GM23338 (cell line): ENCODE results near the gene NIT1. TPM values are rescaled to one million over a fixed set of nuclear protein-coding genes. Genes with fewer than 3 reads are reported as not detected.

ENCODE experiments used
- ATAC-seq: fragments of 200-7000 bp; cut with Tn5 transposase; 3 replicates; pipeline ENCODE4 v1.9.1; 2020
- DNase-seq: peaks from one replicate; pipeline ENCODE4 v3.0.0-alpha.2; 2015; ENCODE audit warnings: low spot score
- H2AFZ ChIP-seq: fragments of 200-600 bp; sonication (generic); 2 replicates; pipeline ENCODE4 v1.8.0; 2016; ENCODE audit warnings: antibody characterized with exemption, mild to moderate bottlenecking, moderate library complexity
- H3F3A ChIP-seq: fragments of 200-600 bp; sonication (generic); replicated peaks from 2 replicates; pipeline ENCODE4 v1.8.0; 2017; ENCODE audit warnings: antibody characterized with exemption, mixed run types, low read depth
- H3K27ac ChIP-seq: fragments of 200-600 bp; sonication (generic); 2 replicates; pipeline ENCODE4 v1.6.1; 2016; ENCODE audit warnings: low read depth
- H3K27me3 ChIP-seq: fragments of 200-600 bp; sonication (generic); 2 replicates; pipeline ENCODE4 v1.8.0; 2016; ENCODE audit warnings: mild to moderate bottlenecking, mixed run types, moderate library complexity; ENCODE audit not compliant: insufficient read depth
- H3K36me3 ChIP-seq: fragments of 200-600 bp; sonication (generic); 2 replicates; pipeline ENCODE4 v1.8.0; 2016; ENCODE audit warnings: mild to moderate bottlenecking; ENCODE audit not compliant: insufficient read depth
- H3K4me1 ChIP-seq: fragments of 200-600 bp; sonication (generic); 2 replicates; pipeline ENCODE4 v1.8.0; 2016; ENCODE audit warnings: mild to moderate bottlenecking, moderate library complexity; ENCODE audit not compliant: insufficient read depth
- H3K4me2 ChIP-seq: fragments of 200-600 bp; sonication (generic); 2 replicates; pipeline ENCODE4 v1.7.1; 2017; ENCODE audit warnings: mixed run types
- H3K4me3 ChIP-seq: fragments of 200-600 bp; sonication (generic); 2 replicates; pipeline ENCODE4 v1.6.1; 2016; ENCODE audit warnings: mixed run types
- H3K79me2 ChIP-seq: fragments of 200-600 bp; sonication (generic); replicated peaks from 2 replicates; pipeline ENCODE4 v1.8.0; 2017; ENCODE audit warnings: mild to moderate bottlenecking; ENCODE audit not compliant: insufficient read depth
- H3K9me2 ChIP-seq: fragments of 200-600 bp; sonication (generic); 2 replicates; pipeline ENCODE4 v1.8.0; 2017; ENCODE audit not compliant: insufficient read depth
- H4K20me1 ChIP-seq: fragments of 200-600 bp; sonication (generic); replicated peaks from 2 replicates; pipeline ENCODE4 v1.8.0; 2017; ENCODE audit warnings: mild to moderate bottlenecking; ENCODE audit not compliant: insufficient read depth
- H3K27ac Mint-ChIP-seq: 2 replicates; pipeline ENCODE4 v1.8.0; 2020; ENCODE audit warnings: inconsistent platforms, mild to moderate bottlenecking, moderate library complexity, mixed read lengths
- H3K27me3 Mint-ChIP-seq: 3 replicates; pipeline ENCODE4 v1.8.0; 2022; ENCODE audit warnings: low read depth, mild to moderate bottlenecking, moderate library complexity, mixed read lengths, inconsistent platforms; ENCODE audit not compliant: insufficient read depth, poor library complexity
- H3K36me3 Mint-ChIP-seq: 3 replicates; pipeline ENCODE4 v1.8.0; 2021; ENCODE audit warnings: low read depth, mild to moderate bottlenecking, inconsistent platforms, moderate library complexity, mixed read lengths
- H3K4me1 Mint-ChIP-seq: 3 replicates; pipeline ENCODE4 v1.8.0; 2020; ENCODE audit warnings: mild to moderate bottlenecking, inconsistent platforms, mixed read lengths
- H3K4me3 Mint-ChIP-seq: 3 replicates; pipeline ENCODE4 v1.8.0; 2021; ENCODE audit warnings: moderate library complexity, mild to moderate bottlenecking, inconsistent platforms, mixed read lengths
- H3K9me3 Mint-ChIP-seq: 3 replicates; pipeline ENCODE4 v1.8.0; 2020; ENCODE audit warnings: moderate library complexity, mild to moderate bottlenecking, inconsistent platforms, mixed read lengths
- CREB1 ChIP-seq: fragments of 250-450 bp; sonication (Bioruptor Pico); IDR thresholded peaks from 2 replicates; pipeline ENCODE4 v1.5.0; 2020; ENCODE audit warnings: low read depth, mild to moderate bottlenecking, moderate library complexity
- CTCF ChIP-seq, 2 experiments: fragments of 200-600 bp in 1 of 2; sonication (generic) in 1 of 2; conservative IDR thresholded peaks; 2 replicates each; pipeline versions ENCODE4 v1.5.1 to v1.6.1; 2016 to 2017; ENCODE audit warnings: antibody characterized with exemption in 2 of 2, low read depth in 2 of 2, mild to moderate bottlenecking in 2 of 2, moderate library complexity in 1 of 2
- EZH2phosphoT487 ChIP-seq: fragments of 200-600 bp; sonication (generic); IDR thresholded peaks from one replicate; pipeline ENCODE4 v1.8.1; 2018; ENCODE audit warnings: antibody characterized with exemption; ENCODE audit not compliant: unreplicated experiment
- JUNB ChIP-seq: IDR thresholded peaks from one replicate; pipeline ENCODE4 v1.6.1; 2016; ENCODE audit warnings: antibody characterized with exemption; ENCODE audit not compliant: unreplicated experiment
- NANOG ChIP-seq: IDR thresholded peaks from 2 replicates; pipeline ENCODE4 v1.6.1; 2016; ENCODE audit warnings: antibody characterized with exemption, borderline replicate concordance
- POLR2AphosphoS5 ChIP-seq: IDR thresholded peaks from 2 replicates; pipeline ENCODE4 v1.6.1; 2016; ENCODE audit warnings: antibody characterized with exemption, low read depth
- REST ChIP-seq: IDR thresholded peaks from one replicate; pipeline ENCODE4 v1.6.1; 2018; ENCODE audit warnings: antibody characterized with exemption; ENCODE audit not compliant: unreplicated experiment
- ZNF114 ChIP-seq: fragments of 250-450 bp; sonication (Bioruptor Pico); IDR thresholded peaks from 2 replicates; pipeline ENCODE4 v1.5.0; 2020; ENCODE audit warnings: mild to moderate bottlenecking, moderate library complexity
- ZNF331 ChIP-seq: fragments of 250-450 bp; sonication (Bioruptor Pico); IDR thresholded peaks from 2 replicates; pipeline ENCODE4 v1.5.0; 2020; ENCODE audit warnings: low read depth, mild to moderate bottlenecking, moderate library complexity
- ZNF462 ChIP-seq: fragments of 250-450 bp; sonication (Bioruptor Pico); IDR thresholded peaks from 2 replicates; pipeline ENCODE4 v1.5.0; 2020; ENCODE audit warnings: mild to moderate bottlenecking, moderate library complexity
- polyA plus RNA-seq: library from polyadenylated mRNA; unstranded; fragments of >200 nt; fragmentation: Nextera tagmentation; extraction: Ambion mirVana; gene quantifications from 2 replicates; pipeline ENCODE4 v1.2.1, GENCODE V29; 2016
- total RNA-seq: library from RNA; depleted of rRNA; stranded (reverse); fragments of >200 nt; shearing (Covaris generic); gene quantifications from 2 replicates; pipeline ENCODE4 v1.2.3, GENCODE V29; 2014

Gene NIT1
- total and polyA plus RNA-seq, 2 experiments from 2014 or later, result 35.9 to 43.0 TPM

GRCh38 chr1:161162806-161163205 lies 44.9 kb downstream of the NIT1 start (continued):
- no peak for TF ChIP-seq CTCF (conservative IDR thresholded peaks at IDR 0.05; ENCODE audit: low read depth in 2 of 2)
- TF ChIP-seq JUNB, result no peak
- TF ChIP-seq CREB1 (CRISPR knock-in tag), result no peak

GRCh38 chr1:161163793-161164192 lies 45.9 kb downstream of the NIT1 start:
- Histone ChIP-seq H3K36me3 (no peaks in the 10 kb centered on the region; the same call in none of the 2 replicates), H3K79me2 (peaks cover 5% of the 10 kb centered on the region; the same call in 1 of the 2 replicates), H3K4me1 (peaks cover 11% of the 10 kb centered on the region; the same call in 1 of the 2 replicates), H3K4me2 (no peak overlapping the region), H3F3A (peaks cover 32% of the 10 kb centered on the region), H2AFZ (no peak overlapping the region), H4K20me1 (no peaks in the 10 kb centered on the region), H3K27me3 (no peaks in the 10 kb centered on the region), H3K9me2 (no peaks in the 10 kb centered on the region), H3K4me3 (no peak overlapping the region), H3K27ac (no peak overlapping the region)
- Mint-ChIP-seq H3K4me3 (no peak overlapping the region), H3K27me3 (peaks cover 28% of the 10 kb centered on the region), H3K9me3 (no peaks in the 10 kb centered on the region), H3K27ac (no peak overlapping the region), H3K4me1 (peaks cover 25% of the 10 kb centered on the region), H3K36me3 (peaks cover 27% of the 10 kb centered on the region)
- ATAC-seq (no peak), DNase-seq (no peak)
- no peak for TF ChIP-seq POLR2AphosphoS5
- TF ChIP-seq ZNF114 (CRISPR knock-in tag), result no peak
- no peak for TF ChIP-seq EZH2phosphoT487
- TF ChIP-seq ZNF462 (CRISPR knock-in tag), result no peak
- TF ChIP-seq NANOG, result no peak
- TF ChIP-seq ZNF331 (CRISPR knock-in tag), result no peak
- no peak for TF ChIP-seq REST
- TF ChIP-seq CREB1 (CRISPR knock-in tag), result no peak
